ENCODE results near the gene CDAN1. TPM values are rescaled to one million over a fixed set of nuclear protein-coding genes. Genes with fewer than 3 reads are reported as not detected.

The CDAN1 gene
- total RNA-seq, 2 donors from 2014 or later = 3.5 to 6.1 TPM

DNA sequence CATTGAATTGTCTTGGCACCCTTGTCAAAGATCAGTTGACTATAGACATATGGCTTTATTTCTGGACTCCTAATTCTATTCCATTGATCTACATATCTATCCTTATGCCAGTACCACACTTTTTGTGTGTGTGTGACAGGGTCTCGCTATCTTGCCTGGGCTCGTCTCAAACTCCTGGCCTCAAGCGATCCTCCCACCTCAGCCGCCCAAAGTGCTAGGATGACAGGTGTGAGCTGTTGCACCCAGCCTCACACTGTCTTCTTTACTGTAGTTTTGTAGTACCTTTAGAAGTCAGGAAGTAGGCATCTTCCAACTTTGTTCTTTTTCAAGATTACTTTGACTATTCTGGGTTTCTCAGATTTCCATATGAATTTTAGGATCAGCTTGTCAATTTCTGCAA is 24.3 kb downstream of the CDAN1 start:
- Histone ChIP-seq H3K9me3 (no peaks in the 10 kb centered on the region), H3K36me3 (peaks cover 12% of the 10 kb centered on the region), H3K4me3 (no peak overlapping the region), H3K4me1 (no peaks in the 10 kb centered on the region), H3K27me3 (no peaks in the 10 kb centered on the region), H3K27ac (no peak overlapping the region)
- TF ChIP-seq, protein P1, sequence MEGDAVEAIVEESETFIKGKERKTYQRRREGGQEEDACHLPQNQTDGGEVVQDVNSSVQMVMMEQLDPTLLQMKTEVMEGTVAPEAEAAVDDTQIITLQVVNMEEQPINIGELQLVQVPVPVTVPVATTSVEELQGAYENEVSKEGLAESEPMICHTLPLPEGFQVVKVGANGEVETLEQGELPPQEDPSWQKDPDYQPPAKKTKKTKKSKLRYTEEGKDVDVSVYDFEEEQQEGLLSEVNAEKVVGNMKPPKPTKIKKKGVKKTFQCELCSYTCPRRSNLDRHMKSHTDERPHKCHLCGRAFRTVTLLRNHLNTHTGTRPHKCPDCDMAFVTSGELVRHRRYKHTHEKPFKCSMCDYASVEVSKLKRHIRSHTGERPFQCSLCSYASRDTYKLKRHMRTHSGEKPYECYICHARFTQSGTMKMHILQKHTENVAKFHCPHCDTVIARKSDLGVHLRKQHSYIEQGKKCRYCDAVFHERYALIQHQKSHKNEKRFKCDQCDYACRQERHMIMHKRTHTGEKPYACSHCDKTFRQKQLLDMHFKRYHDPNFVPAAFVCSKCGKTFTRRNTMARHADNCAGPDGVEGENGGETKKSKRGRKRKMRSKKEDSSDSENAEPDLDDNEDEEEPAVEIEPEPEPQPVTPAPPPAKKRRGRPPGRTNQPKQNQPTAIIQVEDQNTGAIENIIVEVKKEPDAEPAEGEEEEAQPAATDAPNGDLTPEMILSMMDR (IDR thresholded peaks at IDR 0.05) = no peak
- no peak for DNase-seq (ENCODE audit: low spot score)

DNA sequence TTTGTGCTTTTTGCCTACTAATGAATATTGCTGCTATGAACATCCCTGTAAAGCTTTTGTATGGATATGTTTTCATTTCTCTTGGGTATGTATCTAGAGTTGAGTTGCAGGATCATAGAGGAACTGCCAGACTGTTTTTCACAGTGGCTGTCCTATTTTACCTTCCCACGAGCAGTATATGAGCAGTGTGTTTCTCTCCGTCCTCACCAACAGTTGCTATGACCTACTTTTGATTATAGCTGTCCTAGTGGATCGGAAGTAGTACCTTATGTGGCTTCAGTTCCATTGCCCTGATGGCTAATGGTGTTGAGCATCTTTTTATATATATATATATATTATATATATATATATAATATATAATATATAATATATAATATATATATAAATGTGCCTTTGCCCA is 25.2 kb downstream of the CDAN1 start:
- H3K4me3 ChIP-seq = no peak overlapping the region
- no peak overlapping the region for H3K27ac ChIP-seq
- H3K27me3 ChIP-seq = no peaks in the 10 kb centered on the region
- H3K4me1 ChIP-seq = peaks cover 0 to 5% of the 10 kb centered on the region in 2 donors
- peaks cover 4% of the 10 kb centered on the region for H3K36me3 ChIP-seq
- TF ChIP-seq, protein P1 (IDR thresholded peaks at IDR 0.05) = no peak
- H3K9me3 ChIP-seq = no peaks in the 10 kb centered on the region
- DNase-seq (ENCODE audit: low spot score) = no peak

DNA sequence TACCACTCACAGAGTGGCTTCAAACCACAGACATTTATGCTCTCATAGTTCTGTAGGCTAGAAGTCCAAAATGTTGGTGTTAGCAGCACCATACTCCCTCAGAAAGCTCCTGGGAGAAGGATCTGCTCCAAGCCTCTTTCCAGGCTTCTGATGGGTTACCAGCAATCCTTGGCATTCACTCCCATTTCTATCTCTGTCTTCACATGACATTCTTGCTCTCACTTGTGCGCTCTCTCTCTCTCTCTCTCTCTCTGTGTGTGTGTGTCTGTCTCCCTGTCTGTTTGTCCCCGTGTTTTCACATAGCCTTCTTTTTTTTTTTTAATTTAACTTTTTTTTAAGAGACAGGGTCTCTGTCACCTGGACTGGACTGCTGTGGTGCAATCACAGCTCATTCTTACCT is 26.3 kb downstream of the CDAN1 start:
- peaks cover 0 to 5% of the 10 kb centered on the region in 2 donors for H3K4me1 ChIP-seq
- TF ChIP-seq, protein P1 (IDR thresholded peaks at IDR 0.05) = no peak
- H3K36me3 ChIP-seq = no peaks in the 10 kb centered on the region
- no peak overlapping the region for H3K4me3 ChIP-seq
- no peak overlapping the region for H3K27ac ChIP-seq
- DNase-seq (ENCODE audit: low spot score) = no peak
- no peaks in the 10 kb centered on the region for H3K9me3 ChIP-seq
- no peaks in the 10 kb centered on the region for H3K27me3 ChIP-seq

DNA sequence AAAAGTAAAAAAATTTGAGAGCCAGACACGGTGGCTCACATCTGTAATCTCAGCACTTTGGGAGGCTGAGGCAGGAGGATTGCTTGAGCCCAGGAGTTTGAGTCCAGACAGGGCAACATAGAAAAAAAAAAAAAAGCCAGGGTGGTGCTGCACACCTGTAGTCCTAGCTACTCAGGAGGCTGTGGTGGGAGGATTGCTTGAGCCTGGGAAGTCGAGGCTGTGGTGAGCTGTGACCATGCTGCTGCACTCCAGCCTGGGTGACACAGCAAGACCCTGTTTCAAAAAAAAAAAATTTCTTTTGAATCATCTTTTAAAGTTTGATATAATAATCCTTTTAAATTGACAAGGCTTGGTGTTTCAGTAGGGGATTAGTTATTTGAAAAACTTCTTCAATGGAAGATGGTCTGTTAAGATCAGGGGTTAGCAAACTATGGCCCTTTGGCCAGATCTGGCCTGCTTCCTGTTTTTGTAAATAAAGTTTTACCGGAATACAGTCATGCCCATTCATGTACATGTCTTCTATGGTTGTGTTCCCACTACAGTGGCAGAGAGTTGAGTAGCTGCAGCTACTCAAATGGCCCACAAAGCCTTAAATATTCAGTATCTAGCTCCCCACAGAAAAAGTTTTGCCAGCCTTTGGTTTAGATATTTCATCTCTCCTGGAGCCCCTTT is 28.9 kb downstream of the CDAN1 start:
- Histone ChIP-seq H3K9me3 (no peaks in the 10 kb centered on the region), H3K4me1 (peaks cover 0 to 5% of the 10 kb centered on the region in 2 donors), H3K27ac (no peak overlapping the region), H3K4me3 (no peak overlapping the region), H3K36me3 (no peaks in the 10 kb centered on the region), H3K27me3 (no peaks in the 10 kb centered on the region)
- TF ChIP-seq, protein P1 (IDR thresholded peaks at IDR 0.05) = no peak
- DNase-seq (ENCODE audit: low spot score) = no peak

DNA sequence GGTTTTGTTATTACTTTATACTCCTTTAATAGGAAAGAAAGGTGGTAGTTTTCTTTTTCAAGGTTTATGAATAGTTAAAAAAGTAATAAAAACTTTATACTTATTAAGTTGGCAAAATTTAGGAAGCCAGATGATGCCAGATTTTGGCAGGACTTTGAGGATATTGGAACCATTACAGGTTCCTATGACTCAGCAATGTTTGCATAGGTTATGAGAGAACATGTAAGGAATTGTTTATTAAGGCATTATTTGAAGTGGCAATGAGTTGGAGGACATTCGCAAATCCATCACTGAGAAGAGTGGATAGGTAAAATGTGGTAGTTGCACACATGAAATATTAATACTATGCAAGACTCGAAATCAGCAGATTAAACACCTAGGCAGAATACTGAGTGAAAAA is 29.9 kb downstream of the CDAN1 start:
- Histone ChIP-seq H3K4me3 (no peak overlapping the region), H3K27me3 (no peaks in the 10 kb centered on the region), H3K27ac (no peak overlapping the region), H3K9me3 (no peaks in the 10 kb centered on the region), H3K4me1 (peaks cover 0 to 5% of the 10 kb centered on the region in 2 donors), H3K36me3 (no peaks in the 10 kb centered on the region)
- DNase-seq (ENCODE audit: low spot score) = no peak
- TF ChIP-seq, protein P1 (IDR thresholded peaks at IDR 0.05) = no peak

DNA sequence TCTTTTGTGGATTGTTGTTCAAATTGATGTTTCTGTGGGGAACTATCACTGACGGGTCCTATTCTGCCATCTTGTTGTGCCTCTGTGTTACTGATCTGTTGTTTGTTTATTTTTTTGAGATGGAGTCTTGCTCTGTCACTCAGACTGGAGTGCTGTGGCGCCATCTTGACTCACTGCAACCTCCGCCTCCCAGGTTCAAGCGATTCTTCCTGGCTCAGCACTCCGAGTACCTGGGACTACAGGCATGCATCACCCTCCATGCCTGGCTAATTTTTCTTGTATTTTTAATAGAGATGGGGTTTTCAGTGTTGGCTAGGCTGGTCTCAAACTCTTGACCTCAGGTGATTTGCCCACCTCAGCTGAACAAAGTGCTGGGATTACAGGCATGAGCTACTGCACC is 31.6 kb downstream of the CDAN1 start:
- peaks cover 13% of the 10 kb centered on the region for H3K36me3 ChIP-seq
- no peak overlapping the region for H3K4me3 ChIP-seq
- TF ChIP-seq, protein P1 (IDR thresholded peaks at IDR 0.05) = no peak
- DNase-seq (ENCODE audit: low spot score) = no peak
- peaks cover 0 to 9% of the 10 kb centered on the region in 2 donors for H3K9me3 ChIP-seq
- H3K27ac ChIP-seq = no peak overlapping the region
- H3K4me1 ChIP-seq = peaks cover 0 to 5% of the 10 kb centered on the region in 2 donors
- no peaks in the 10 kb centered on the region for H3K27me3 ChIP-seq
